HG03108 (cell line): ENCODE results near the gene RBMY1B.
"Not testable (repeated sequence)": the region's sequence is repeated elsewhere in the genome, so short reads cannot be mapped to it uniquely, and the experiment has no call there.

Source experiments
- ATAC-seq: cut with Tn5 transposase; IDR thresholded peaks from one replicate; pipeline ENCODE4 v1.9.1; 2021; ENCODE audit warnings: moderate library complexity; ENCODE audit not compliant: unreplicated experiment

RBMY1B gene

GRCh38 chrY:21511038-21511437 lies at the start of gene RBMY1B:
TSS of gene RBMY1B (plus strand) at chrY:21511338. CDS start at chrY:21513351, 2,013 bp downstream.
- ATAC-seq: not testable (repeated sequence)

DNA sequence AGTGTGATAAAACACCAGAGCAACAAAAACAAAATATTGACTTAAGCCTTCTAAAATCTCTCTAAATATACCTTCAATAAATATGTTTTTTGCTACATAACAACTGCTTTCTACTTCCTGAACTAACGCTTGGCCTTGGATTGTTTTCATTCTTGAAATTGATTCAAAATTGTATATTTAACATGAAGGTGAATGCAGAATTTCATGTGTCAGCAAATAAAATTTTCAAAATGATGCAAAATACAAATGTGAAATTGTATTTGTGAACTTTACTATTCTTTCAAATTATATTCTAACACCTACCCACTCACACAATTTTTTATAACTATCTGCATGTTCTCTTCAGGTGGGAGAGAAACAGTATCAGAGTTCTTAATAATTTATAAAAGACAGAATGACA lies 48.2 kb upstream of the RBMY1B start:
- not testable (repeated sequence) for ATAC-seq

DNA sequence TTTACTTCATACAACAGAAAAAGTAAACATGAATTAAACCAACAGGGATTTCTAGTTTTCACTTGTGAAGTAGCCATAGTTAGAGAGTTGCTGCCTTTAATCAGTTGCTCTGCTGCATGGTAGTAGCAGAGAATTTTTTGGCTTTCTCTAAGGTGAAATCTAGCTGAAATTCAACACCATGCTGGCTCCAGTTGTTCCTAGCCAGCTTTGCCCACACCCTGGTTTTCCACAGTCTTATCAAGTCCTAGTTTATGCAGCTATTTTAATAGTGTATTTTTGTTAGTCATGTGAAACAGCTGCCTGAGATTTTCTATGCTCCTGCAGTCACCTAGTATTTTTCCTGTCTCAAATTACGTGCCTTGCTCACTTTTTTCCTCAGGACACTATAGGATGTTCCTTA lies 28.2 kb upstream of the RBMY1B start:
- no peak for ATAC-seq

GRCh38 chrY:21534579-21534978 lies 23.4 kb downstream of the RBMY1B start, which contains the start of gene RBMY1A1:
TSS of gene RBMY1A1 (plus strand) at chrY:21534879. CDS start at chrY:21536892, 2,013 bp downstream.
- ATAC-seq: not testable (repeated sequence)

DNA sequence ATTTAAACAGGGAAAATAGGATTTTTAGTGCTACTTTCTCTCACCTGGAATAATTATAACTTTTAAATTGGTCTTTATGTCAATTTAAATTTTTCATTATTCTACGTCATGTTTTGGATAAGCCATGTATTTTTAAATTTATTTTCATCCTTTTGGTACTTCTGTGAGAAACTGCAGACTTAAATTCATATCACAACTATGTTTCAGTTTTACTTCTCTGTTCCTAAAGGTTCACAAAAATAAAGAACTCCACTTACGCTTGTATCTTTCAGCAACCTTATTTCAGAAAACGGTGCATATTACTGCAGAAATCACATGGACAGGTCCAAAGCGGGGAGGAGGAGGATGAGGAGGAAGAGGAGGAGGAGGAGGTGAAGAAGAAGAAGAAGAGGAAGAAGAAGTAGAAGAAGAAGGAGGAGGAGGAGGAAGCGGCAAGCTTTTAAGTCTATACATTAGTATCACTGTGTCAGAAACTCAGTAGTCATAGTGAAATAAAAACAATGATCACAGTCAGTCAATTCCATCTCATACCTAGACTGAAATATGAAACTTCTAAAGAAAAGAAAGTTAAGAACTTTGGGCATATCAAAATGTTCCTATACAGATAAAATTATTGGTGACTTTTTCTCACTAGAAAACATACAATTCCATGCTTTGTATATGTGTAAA lies 48.3 kb downstream of the RBMY1B start:
- ATAC-seq: not testable (repeated sequence)
